ENCODE results near the gene STARD5. TPM values are rescaled to one million over a fixed set of nuclear protein-coding genes. Genes with fewer than 3 reads are reported as not detected.

Gene STARD5
- total and polyA plus RNA-seq, 2 of the 4 experiments (the other 2 are of a cell fraction) = 5.0 to 22.8 TPM

DNA sequence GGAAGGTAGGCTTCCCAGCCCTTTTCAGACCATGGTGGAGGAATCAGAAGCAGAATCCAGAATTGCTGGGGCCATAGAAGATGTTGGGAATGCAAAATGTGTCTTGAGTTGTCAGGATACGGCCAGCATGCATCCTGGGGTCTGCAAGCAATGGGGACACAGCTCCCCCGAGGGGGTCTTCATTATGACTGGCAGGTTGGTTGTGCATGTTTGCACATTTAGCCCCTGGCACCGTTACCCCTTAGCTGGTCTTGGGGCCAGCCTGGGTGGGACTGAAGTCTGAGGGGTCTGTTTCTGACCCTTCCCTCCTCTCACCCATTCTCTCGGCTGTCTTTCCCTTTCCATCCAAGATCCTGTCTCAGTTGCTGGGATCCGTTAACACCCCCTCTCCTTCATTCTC, 50.7 kb downstream of the STARD5 start:
- intact Hi-C loops (cut with micrococcal nuclease) (no loop called here), in situ Hi-C loops (cut with MboI; ENCODE audit: low sequenced_read_pairs) (no loop called here), dilution Hi-C loops (cut with HindIII; ENCODE audit: low sequenced_read_pairs, unreplicated experiment) (no loop called here)
- no peaks in the 10 kb centered on the region for H3K79me1 ChIP-seq (ENCODE audit: low read depth in 1 of 2, low read length in 2 of 2)
- H2BK20ac ChIP-seq (ENCODE audit: low read depth, low read length) = no peak overlapping the region
- H3K4me2 ChIP-seq (ENCODE audit: low read depth, low read length) = no peak overlapping the region
- no CpG with 5 or more reads among the region's 5 CpGs for WGBS, 2 experiments (ENCODE audit: extremely low coverage in 2 of 2, insufficient read length in 1 of 2)
- ChIA-PET POLR2A (ENCODE audit: unreplicated experiment) (no interaction called here), CTCF (no interaction called here)
- no peak overlapping the region for H3K4me3 ChIP-seq (ENCODE audit: insufficient read depth, low read depth, low read length)
- peaks cover 9% of the 10 kb centered on the region for H3K4me1 ChIP-seq (ENCODE audit: control insufficient read depth, insufficient read depth, low read length)
- peaks cover 3% of the 10 kb centered on the region; the same call in 1 of the 2 replicates for H3K9me3 ChIP-seq (ENCODE audit: control insufficient read depth, insufficient read depth, low read length)
- no peak overlapping the region for H3K18ac ChIP-seq (ENCODE audit: low read depth, low read length)
- H2AK5ac ChIP-seq (ENCODE audit: low read depth, low read length) = no peak overlapping the region
- H3K36me3 ChIP-seq (ENCODE audit: control insufficient read depth, insufficient read depth, low read length) = peaks cover 7% of the 10 kb centered on the region; the same call in 1 of the 2 replicates
- no peak overlapping the region for H2AFZ ChIP-seq (replicated peaks; ENCODE audit: low read length, poor library complexity)
- no peak overlapping the region for H4K91ac ChIP-seq (ENCODE audit: insufficient read depth, low read depth, low read length)
- H4K5ac ChIP-seq (ENCODE audit: low read depth, low read length) = no peak overlapping the region
- H2BK5ac ChIP-seq (ENCODE audit: low read depth, low read length, poor library complexity, severe bottlenecking) = no peak overlapping the region
- ATAC-seq (ENCODE audit: low read depth) (no peak), DNase-seq (no peak)
- H3K27me3 ChIP-seq (ENCODE audit: control insufficient read depth, insufficient read depth, low read length) = no peaks in the 10 kb centered on the region
- no peak overlapping the region for H4K8ac ChIP-seq (ENCODE audit: low read depth in 2 of 2, low read length in 2 of 2)
- H3K9ac ChIP-seq (ENCODE audit: low read depth, low read length) = no peak overlapping the region
- no TSS peak for BruUV-seq (replicated peaks)
- no peak overlapping the region for H3K56ac ChIP-seq (ENCODE audit: extremely low read depth, insufficient read depth, low read length)
- no peak overlapping the region for H3K4ac ChIP-seq (ENCODE audit: low read depth, low read length)
- no peak overlapping the region for H3K27ac ChIP-seq (ENCODE audit: insufficient read depth, low read length)
- H2AK9ac ChIP-seq (replicated peaks; ENCODE audit: low read depth, low read length, poor library complexity) = no peak overlapping the region
- TF ChIP-seq MAZ (IDR thresholded peaks at IDR 0.05; ENCODE audit: borderline replicate concordance, low read depth, low read length) = no peak
- no peak overlapping the region for H2BK15ac ChIP-seq (ENCODE audit: low read depth, low read length)
- H3K9me1 ChIP-seq (ENCODE audit: insufficient read depth, low read length) = peaks cover 3% of the 10 kb centered on the region; the same call in 1 of the 2 replicates
- no peaks in the 10 kb centered on the region for H4K20me1 ChIP-seq (ENCODE audit: insufficient read depth, low read length)
- H2BK120ac ChIP-seq (ENCODE audit: low read depth, low read length) = no peak overlapping the region
- H3K14ac ChIP-seq (replicated peaks; ENCODE audit: low read depth, low read length) = no peak overlapping the region
- H3K23ac ChIP-seq (ENCODE audit: low read depth, low read length) = no peak overlapping the region

All from IMR-90 (cell line).